ENCODE results near the gene CFAP54.

CFAP54 gene

GRCh38 chr12:96500693-96501092 lies 11.3 kb downstream of the CFAP54 start:
- TF ChIP-seq CTCF (IDR thresholded peaks at IDR 0.05; ENCODE audit: low read depth, low read length), result peak; percentile 38
- peak; percentile 58 for DNase-seq (ENCODE audit: low read depth, low spot score)
- H3K4me3 ChIP-seq (ENCODE audit: low read depth, low read length), result no peak overlapping the region
- in situ Hi-C loops (cut with HindIII; ENCODE audit: low sequenced_read_pairs), result no loop called here

- in situ Hi-C loops (cut with HindIII; ENCODE audit: low sequenced_read_pairs), result no loop called here
- TF ChIP-seq CTCF (IDR thresholded peaks at IDR 0.05; ENCODE audit: low read depth, low read length), result no peak
- H3K4me3 ChIP-seq (ENCODE audit: low read depth, low read length), result no peak overlapping the region
- peak; percentile 76 for DNase-seq (ENCODE audit: low read depth, low spot score)
Measured at GRCh38 chr12:96501133-96501761, 11.9 kb downstream of the CFAP54 start.

GRCh38 chr12:96501908-96502307 lies 12.5 kb downstream of the CFAP54 start:
- in situ Hi-C loops (cut with HindIII; ENCODE audit: low sequenced_read_pairs), result no loop called here
- no peak for DNase-seq (ENCODE audit: low read depth, low spot score)
- H3K4me3 ChIP-seq (ENCODE audit: low read depth, low read length), result no peak overlapping the region
- no peak for TF ChIP-seq CTCF (IDR thresholded peaks at IDR 0.05; ENCODE audit: low read depth, low read length)

- H3K4me3 ChIP-seq (ENCODE audit: low read depth, low read length), result no peak overlapping the region
- DNase-seq (ENCODE audit: low read depth, low spot score), result no peak
- no peak for TF ChIP-seq CTCF (IDR thresholded peaks at IDR 0.05; ENCODE audit: low read depth, low read length)
- in situ Hi-C loops (cut with HindIII; ENCODE audit: low sequenced_read_pairs), result no loop called here
Measured at GRCh38 chr12:96502477-96502876, 13.1 kb downstream of the CFAP54 start.

GRCh38 chr12:96502949-96503532 lies 13.7 kb downstream of the CFAP54 start:
- no peak overlapping the region for H3K4me3 ChIP-seq (ENCODE audit: low read depth, low read length)
- in situ Hi-C loops (cut with HindIII; ENCODE audit: low sequenced_read_pairs), result no loop called here
- DNase-seq (ENCODE audit: low read depth, low spot score), result no peak
- no peak for TF ChIP-seq CTCF (IDR thresholded peaks at IDR 0.05; ENCODE audit: low read depth, low read length)

- DNase-seq (ENCODE audit: low read depth, low spot score), result no peak
- H3K4me3 ChIP-seq (ENCODE audit: low read depth, low read length), result no peak overlapping the region
- TF ChIP-seq CTCF (IDR thresholded peaks at IDR 0.05; ENCODE audit: low read depth, low read length), result no peak
- in situ Hi-C loops (cut with HindIII; ENCODE audit: low sequenced_read_pairs), result no loop called here
Measured at GRCh38 chr12:96503976-96504375, 14.6 kb downstream of the CFAP54 start.
